ENCODE measurements around the gene GNAT1.

DNA sequence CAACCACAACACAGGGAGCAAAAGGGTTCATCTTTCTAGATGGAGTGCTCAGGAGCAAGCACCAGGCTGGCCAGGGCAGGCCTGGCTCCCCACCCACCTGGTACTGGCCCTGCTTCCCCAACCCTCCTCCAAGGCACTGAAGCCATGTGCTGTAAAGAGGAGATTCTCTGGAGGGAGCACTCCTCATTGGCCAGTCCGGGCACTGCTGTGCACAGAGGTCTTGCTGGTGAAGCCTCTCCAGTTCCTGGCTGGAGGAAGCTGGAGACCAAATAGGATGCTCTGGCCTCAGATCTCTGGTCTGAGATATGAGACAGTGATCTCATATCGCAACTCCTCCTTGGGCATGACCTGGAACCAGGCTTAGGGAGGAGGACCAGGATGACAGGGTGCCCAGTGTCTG is 44.0 kb upstream of the GNAT1 start:
- TF ChIP-seq REST (IDR thresholded peaks at IDR 0.05; ENCODE audit: insufficient read depth in 1 of 2, low read depth in 2 of 2, low read length in 2 of 2) (no peak), TAF1 (IDR thresholded peaks at IDR 0.05; ENCODE audit: borderline replicate concordance, insufficient read depth, low read length) (no peak), POLR2AphosphoS5 (IDR thresholded peaks at IDR 0.05; ENCODE audit: low read depth, low read length) (no peak), SIN3A (IDR thresholded peaks at IDR 0.05; ENCODE audit: borderline replicate concordance, insufficient read depth, low read length) (no peak)
